AG04450 (cell line): ENCODE measurements around the gene GET4. TPM values are rescaled to one million over a fixed set of nuclear protein-coding genes. Genes with fewer than 3 reads are reported as not detected.

Source experiments
- CTCF ChIA-PET: fragments of 300-600, 350-600 bp; formaldehyde crosslinking; extraction: SDS; loops from one replicate; lab custom pipeline; 2022; ENCODE audit warnings: antibody characterized with exemption, inconsistent platforms; lab: Charles Lee
- POLR2A ChIA-PET: fragments of 350-600 bp; formaldehyde crosslinking; extraction: SDS; loops from one replicate; lab custom pipeline; 2021; ENCODE audit warnings: antibody characterized with exemption, inconsistent platforms; lab: Yijun Ruan, JAX
- DNase-seq: peaks from one replicate; pipeline ENCODE4 v3.0.0-alpha.2; 2011; ENCODE audit warnings: low read depth, low spot score
- H3K27ac ChIP-seq: one replicate; pipeline ENCODE4 v1.5.1; 2012; ENCODE audit warnings: low read depth, low read length, control low read depth
- H3K27me3 ChIP-seq: one replicate; pipeline ENCODE4 v1.6.0; 2012; ENCODE audit warnings: low read length; ENCODE audit not compliant: control insufficient read depth, insufficient read depth
- H3K4me3 ChIP-seq: 2 replicates; pipeline ENCODE4 v1.5.1; 2011; ENCODE audit warnings: mild to moderate bottlenecking, low read depth, low read length, control low read depth
- H3K9me3 ChIP-seq: 2 replicates; pipeline ENCODE4 v1.5.1; 2012; ENCODE audit warnings: low read length; ENCODE audit not compliant: control insufficient read depth, insufficient read depth
- CTCF ChIP-seq: IDR thresholded peaks from 2 replicates; pipeline ENCODE4 v1.5.1; 2011; ENCODE audit warnings: low read depth, low read length, control low read depth, inconsistent platforms
- polyA plus RNA-seq: library from polyadenylated mRNA; depleted of rRNA; stranded (reverse); fragments of >200 nt; gene quantifications from 2 replicates; pipeline ENCODE4 v1.2.3, GENCODE V29; 2011

Gene GET4
- polyA plus RNA-seq, 1 experiment = 13.9 TPM

GRCh38 chr7:913736-914520 lies 37.6 kb downstream of the GET4 start:
- no peak overlapping the region for H3K4me3 ChIP-seq
- no peaks in the 10 kb centered on the region for H3K27me3 ChIP-seq
- peaks cover 4% of the 10 kb centered on the region; the same call in 1 of the 2 replicates for H3K9me3 ChIP-seq
- POLR2A ChIA-PET = no interaction called here
- TF ChIP-seq CTCF = no peak
- CTCF ChIA-PET = interaction anchor here (0.7 kb wide), 1 partner anchor 152 kb away, joined by 4 read pairs; no protein-coding TSS in a partner anchor
- no peak overlapping the region for H3K27ac ChIP-seq
- no peak for DNase-seq

GRCh38 chr7:914521-915194 lies 38.3 kb downstream of the GET4 start:
- no peaks in the 10 kb centered on the region for H3K27me3 ChIP-seq
- H3K9me3 ChIP-seq = peaks cover 4% of the 10 kb centered on the region; the same call in 1 of the 2 replicates
- H3K4me3 ChIP-seq = no peak overlapping the region
- H3K27ac ChIP-seq = no peak overlapping the region
- ChIA-PET POLR2A (no interaction called here), CTCF (no interaction called here)
- no peak for DNase-seq
- no peak for TF ChIP-seq CTCF

GRCh38 chr7:915291-916218 lies 39.2 kb downstream of the GET4 start:
- no peak overlapping the region for H3K4me3 ChIP-seq
- H3K27me3 ChIP-seq = no peaks in the 10 kb centered on the region
- TF ChIP-seq CTCF = no peak
- peaks cover 4% of the 10 kb centered on the region; the same call in 1 of the 2 replicates for H3K9me3 ChIP-seq
- ChIA-PET POLR2A (no interaction called here), CTCF (no interaction called here)
- H3K27ac ChIP-seq = no peak overlapping the region
- no peak for DNase-seq

GRCh38 chr7:916291-916941 lies 40.1 kb downstream of the GET4 start:
- TF ChIP-seq CTCF = no peak
- H3K27ac ChIP-seq = no peak overlapping the region
- peaks cover 4% of the 10 kb centered on the region; the same call in 1 of the 2 replicates for H3K9me3 ChIP-seq
- DNase-seq = no peak
- POLR2A ChIA-PET = no interaction called here
- CTCF ChIA-PET = no interaction called here
- H3K27me3 ChIP-seq = no peaks in the 10 kb centered on the region
- no peak overlapping the region for H3K4me3 ChIP-seq
